IMR-90 (cell line): ENCODE data around the gene CIT. TPM values are rescaled to one million over a fixed set of nuclear protein-coding genes. Genes with fewer than 3 reads are reported as not detected.
A peak's percentile ranks its signal among the peaks of the same experiment; 100 is the strongest.

Source experiments
- ATAC-seq: fragments of 200-7000 bp; cut with Tn5 transposase; 2 replicates; pipeline ENCODE4 v1.9.1; 2020; ENCODE audit warnings: low read depth, mild to moderate bottlenecking, moderate library complexity
- BruUV-seq: library from RNA; stranded (reverse); fragments of 400-500 nt; replicated peaks from 2 replicates; lab custom pipeline; 2021; lab: Mats Ljungman, UMichigan
- CTCF ChIA-PET: fragments of 300-600 bp; formaldehyde crosslinking; extraction: SDS; loops from one replicate; lab custom pipeline; 2021; ENCODE audit warnings: antibody characterized with exemption; lab: Yijun Ruan, JAX
- POLR2A ChIA-PET: fragments of 300-600 bp; sonication (Branson Sonifier 250); formaldehyde crosslinking; loops from one replicate; lab custom pipeline; 2022; ENCODE audit warnings: antibody characterized with exemption; ENCODE audit not compliant: unreplicated experiment; lab: Charles Lee
- DNase-seq: peaks from one replicate; pipeline ENCODE4 v3.0.0; 2013
- H2AFZ ChIP-seq: replicated peaks from 2 replicates; pipeline ENCODE3; 2013; ENCODE audit warnings: low read length, mild to moderate bottlenecking; ENCODE audit not compliant: poor library complexity
- H2AK5ac ChIP-seq: 2 replicates; pipeline ENCODE4 v1.6.1; 2013; ENCODE audit warnings: low read depth, low read length, inconsistent platforms
- H2AK9ac ChIP-seq: replicated peaks from 2 replicates; pipeline ENCODE3; 2013; ENCODE audit warnings: mild to moderate bottlenecking, low read depth, low read length, moderate library complexity; ENCODE audit not compliant: poor library complexity
- H2BK120ac ChIP-seq: 2 replicates; pipeline ENCODE4 v1.6.1; 2013; ENCODE audit warnings: low read depth, low read length, inconsistent platforms
- H2BK15ac ChIP-seq: 3 replicates; pipeline ENCODE4 v1.6.1; 2013; ENCODE audit warnings: low read depth, low read length, inconsistent platforms
- H2BK20ac ChIP-seq: 2 replicates; pipeline ENCODE4 v1.6.1; 2013; ENCODE audit warnings: low read depth, mild to moderate bottlenecking, inconsistent platforms, low read length, moderate library complexity
- H2BK5ac ChIP-seq: 2 replicates; pipeline ENCODE4 v1.6.1; 2013; ENCODE audit warnings: mild to moderate bottlenecking, low read depth, low read length, inconsistent platforms; ENCODE audit not compliant: poor library complexity, severe bottlenecking
- H3K14ac ChIP-seq: replicated peaks from 2 replicates; pipeline ENCODE4 v1.6.1; 2013; ENCODE audit warnings: low read depth, low read length, inconsistent platforms
- H3K18ac ChIP-seq: 2 replicates; pipeline ENCODE4 v1.6.1; 2013; ENCODE audit warnings: low read depth, low read length, control low read depth
- H3K23ac ChIP-seq: 2 replicates; pipeline ENCODE4 v1.6.1; 2013; ENCODE audit warnings: low read depth, low read length, inconsistent platforms
- H3K27ac ChIP-seq: 2 replicates; pipeline ENCODE4 v1.5.1; 2013; ENCODE audit warnings: mild to moderate bottlenecking, control low read depth, low read length; ENCODE audit not compliant: insufficient read depth
- H3K27me3 ChIP-seq: 2 replicates; pipeline ENCODE4 v1.6.1; 2013; ENCODE audit warnings: low read length; ENCODE audit not compliant: control insufficient read depth, insufficient read depth
- H3K36me3 ChIP-seq: 2 replicates; pipeline ENCODE4 v1.6.1; 2013; ENCODE audit warnings: low read length, mixed read lengths; ENCODE audit not compliant: control insufficient read depth, insufficient read depth
- H3K4ac ChIP-seq: 2 replicates; pipeline ENCODE4 v1.6.1; 2013; ENCODE audit warnings: low read depth, low read length, inconsistent platforms
- H3K4me1 ChIP-seq: 2 replicates; pipeline ENCODE4 v1.6.1; 2013; ENCODE audit warnings: low read length, mixed read lengths; ENCODE audit not compliant: control insufficient read depth, insufficient read depth
- H3K4me2 ChIP-seq: 2 replicates; pipeline ENCODE4 v1.6.1; 2013; ENCODE audit warnings: low read depth, mild to moderate bottlenecking, control low read depth, low read length, moderate library complexity
- H3K4me3 ChIP-seq: 2 replicates; pipeline ENCODE4 v1.5.1; 2013; ENCODE audit warnings: low read depth, mild to moderate bottlenecking, control low read depth, low read length, moderate library complexity; ENCODE audit not compliant: insufficient read depth
- H3K56ac ChIP-seq: 2 replicates; pipeline ENCODE4 v1.6.1; 2013; ENCODE audit warnings: low read length, inconsistent platforms; ENCODE audit not compliant: insufficient read depth; ENCODE audit errors: extremely low read depth
- H3K79me1 ChIP-seq, 2 experiments: 2 replicates each; pipeline ENCODE4 v1.6.1; 2013; ENCODE audit warnings: low read length in 2 of 2, inconsistent platforms in 1 of 2, low read depth in 1 of 2
- H3K9ac ChIP-seq: 2 replicates; pipeline ENCODE4 v1.6.1; 2013; ENCODE audit warnings: low read depth, low read length, control low read depth
- H3K9me1 ChIP-seq: 2 replicates; pipeline ENCODE4 v1.6.1; 2013; ENCODE audit warnings: low read length, inconsistent platforms; ENCODE audit not compliant: insufficient read depth
- H3K9me3 ChIP-seq: 2 replicates; pipeline ENCODE4 v1.6.1; 2013; ENCODE audit warnings: low read length; ENCODE audit not compliant: control insufficient read depth, insufficient read depth
- H4K20me1 ChIP-seq: 2 replicates; pipeline ENCODE4 v1.6.1; 2013; ENCODE audit warnings: low read length, inconsistent platforms; ENCODE audit not compliant: insufficient read depth
- H4K5ac ChIP-seq: 2 replicates; pipeline ENCODE4 v1.6.1; 2013; ENCODE audit warnings: mild to moderate bottlenecking, low read depth, low read length, control low read depth
- H4K8ac ChIP-seq, 2 experiments: 2 replicates each; pipeline ENCODE4 v1.6.1; 2013; ENCODE audit warnings: low read depth in 2 of 2, low read length in 2 of 2, control low read depth in 1 of 2, inconsistent platforms in 1 of 2
- H4K91ac ChIP-seq: 2 replicates; pipeline ENCODE4 v1.6.1; 2013; ENCODE audit warnings: low read depth, low read length, inconsistent platforms; ENCODE audit not compliant: insufficient read depth
- BHLHE40 ChIP-seq: fragments of 150-350 bp; IDR thresholded peaks from 2 replicates; pipeline ENCODE4 v1.6.1; 2016; ENCODE audit warnings: mild to moderate bottlenecking, low read depth, low read length
- CEBPB ChIP-seq: IDR thresholded peaks from 2 replicates; pipeline ENCODE4 v1.6.1; 2012; ENCODE audit warnings: low read depth, low read length, improper control_type of control experiment
- CHD1 ChIP-seq: IDR thresholded peaks from 2 replicates; pipeline ENCODE4 v1.6.1; 2012; ENCODE audit warnings: low read depth, low read length, improper control_type of control experiment
- CTCF ChIP-seq: conservative IDR thresholded peaks from 2 replicates; pipeline ENCODE4 v1.5.1; 2012; ENCODE audit warnings: mild to moderate bottlenecking, low read depth, low read length, improper control_type of control experiment
- ELK1 ChIP-seq: fragments of 150-350 bp; IDR thresholded peaks from 2 replicates; pipeline ENCODE4 v1.6.1; 2016; ENCODE audit warnings: low read depth, mild to moderate bottlenecking, low read length, moderate library complexity, borderline replicate concordance
- FOS ChIP-seq: fragments of 150-350 bp; IDR thresholded peaks from 2 replicates; pipeline ENCODE4 v1.6.1; 2016; ENCODE audit warnings: low read depth, low read length
- MAFK ChIP-seq: IDR thresholded peaks from 2 replicates; pipeline ENCODE4 v1.6.1; 2012; ENCODE audit warnings: low read depth, low read length, improper control_type of control experiment
- MAZ ChIP-seq: IDR thresholded peaks from 2 replicates; pipeline ENCODE4 v1.6.1; 2012; ENCODE audit warnings: low read depth, mild to moderate bottlenecking, low read length, improper control_type of control experiment, moderate library complexity, borderline replicate concordance
- MXI1 ChIP-seq: IDR thresholded peaks from 2 replicates; pipeline ENCODE4 v1.6.1; 2012; ENCODE audit warnings: low read depth, mild to moderate bottlenecking, low read length, moderate library complexity, borderline replicate concordance
- NFE2L2 ChIP-seq: fragments of 150-350 bp; IDR thresholded peaks from 2 replicates; pipeline ENCODE4 v1.6.1; 2016; ENCODE audit warnings: low read depth, mild to moderate bottlenecking, low read length
- POLR2A ChIP-seq: IDR thresholded peaks from 2 replicates; pipeline ENCODE4 v1.6.1; 2012; ENCODE audit warnings: mild to moderate bottlenecking, low read depth, low read length
- RAD21 ChIP-seq: IDR thresholded peaks from 2 replicates; pipeline ENCODE4 v1.6.1; 2012; ENCODE audit warnings: low read length, improper control_type of control experiment
- RCOR1 ChIP-seq: IDR thresholded peaks from 2 replicates; pipeline ENCODE4 v1.6.1; 2012; ENCODE audit warnings: mild to moderate bottlenecking, low read length, improper control_type of control experiment; ENCODE audit not compliant: insufficient replicate concordance
- RFX5 ChIP-seq: IDR thresholded peaks from 2 replicates; pipeline ENCODE4 v1.8.0; 2012; ENCODE audit warnings: low read depth, mild to moderate bottlenecking, low read length, moderate library complexity
- SMC3 ChIP-seq: fragments of 150-350 bp; IDR thresholded peaks from 2 replicates; pipeline ENCODE4 v1.6.1; 2016; ENCODE audit warnings: low read depth, mild to moderate bottlenecking, antibody characterized with exemption, low read length, moderate library complexity
- USF2 ChIP-seq: fragments of 150-350 bp; IDR thresholded peaks from 2 replicates; pipeline ENCODE4 v1.6.1; 2017; ENCODE audit warnings: mild to moderate bottlenecking, antibody characterized with exemption, low read length, low read depth
- WGBS, 2 experiments: methylation state at CpG; one replicate each; pipeline versions ENCODE4 v1.1.5 to v1.1.7; 2013; ENCODE audit warnings: missing lambda C conversion rate in 2 of 2; ENCODE audit not compliant: insufficient read length in 1 of 2; ENCODE audit errors: extremely low coverage in 2 of 2; 5-methylcytosine and 5-hydroxymethylcytosine counted together
- dilution Hi-C: fragments of 300-500 bp; cut with HindIII; formaldehyde crosslinking; loops from one replicate; pipeline ENCODE4 v1.14.3; 2018; ENCODE audit warnings: low sequenced_read_pairs; ENCODE audit not compliant: unreplicated experiment
- in situ Hi-C: fragments of 300-500 bp; cut with MboI; formaldehyde crosslinking; loops from 3 replicates; pipeline ENCODE4 v1.14.3; 2019; ENCODE audit warnings: low sequenced_read_pairs, inconsistent platforms, mixed read lengths
- intact Hi-C: fragments of 100-400 bp; cut with micrococcal nuclease; formaldehyde crosslinking; loops from 2 replicates; pipeline ENCODE4 v1.10.0; 2022
- polyA plus RNA-seq, 3 experiments: library from polyadenylated mRNA; depleted of rRNA; stranded (reverse); fragments of >200 nt; gene quantifications; 2 replicates each; pipeline ENCODE4 v1.2.3, GENCODE V29; 2012; ENCODE audit warnings: low replicate concordance in 1 of 3
- total RNA-seq: library from RNA; depleted of rRNA; stranded (reverse); fragments of >200 nt; gene quantifications from 2 replicates; pipeline ENCODE4 v1.2.3, GENCODE V29; 2012

Gene CIT
- total and polyA plus RNA-seq, 2 of the 4 experiments (the other 2 are of a cell fraction), result 13.1 to 21.0 TPM

- Histone ChIP-seq H4K5ac (no peak overlapping the region), H3K9me1 (peaks cover 3% of the 10 kb centered on the region; the same call in 1 of the 2 replicates), H3K4ac (no peak overlapping the region), H3K9ac (no peak overlapping the region), H4K8ac (no peak overlapping the region), H3K4me3 (no peak overlapping the region), H2BK5ac (no peak overlapping the region), H3K9me3 (no peaks in the 10 kb centered on the region), H3K14ac (no peak overlapping the region), H3K4me1 (peaks cover 2% of the 10 kb centered on the region; the same call in 1 of the 2 replicates), H2BK20ac (no peak overlapping the region), H3K18ac (no peak overlapping the region), H3K4me2 (no peak overlapping the region), H3K23ac (no peak overlapping the region), H4K20me1 (no peaks in the 10 kb centered on the region), H3K79me1 (no peaks in the 10 kb centered on the region), H3K56ac (no peak overlapping the region), H4K91ac (no peak overlapping the region), H2AK5ac (no peak overlapping the region), H2BK15ac (no peak overlapping the region), H2AFZ (no peak overlapping the region), H3K27me3 (no peaks in the 10 kb centered on the region), H2BK120ac (no peak overlapping the region), H3K36me3 (peaks cover 11% of the 10 kb centered on the region), H3K27ac (no peak overlapping the region), H2AK9ac (no peak overlapping the region)
- ChIA-PET CTCF (interaction anchor here (1.4 to 1.5 kb wide), 2 partner anchors 9 to 22 kb away, joined by 3 to 8 read pairs; no protein-coding TSS in a partner anchor), POLR2A (no interaction called here)
- dilution Hi-C loops (no loop called here), in situ Hi-C loops (no loop called here), intact Hi-C loops (no loop called here)
- WGBS, 2 experiments, result no CpG with 5 or more reads among the region's 4 CpGs
- no peak; the same call in 1 of the 2 replicates for ATAC-seq
- DNase-seq, result peak; percentile 55
- no peak for TF ChIP-seq NFE2L2
- no peak for TF ChIP-seq RAD21
- no peak for TF ChIP-seq FOS
- TF ChIP-seq RCOR1, result no peak
- TF ChIP-seq SMC3, result no peak
- TF ChIP-seq CTCF, result no peak
- TF ChIP-seq MXI1, result no peak
- no peak for TF ChIP-seq USF2
- TF ChIP-seq CEBPB, result no peak
- TF ChIP-seq BHLHE40, result no peak
- TF ChIP-seq CHD1, result no peak
- TF ChIP-seq RFX5, result no peak
- TF ChIP-seq ELK1, result no peak
- no peak for TF ChIP-seq POLR2A
- TF ChIP-seq MAFK, result no peak
- no peak for TF ChIP-seq MAZ
- BruUV-seq, result no TSS peak
Observed at GRCh38 chr12:119772431-119772830, 104.7 kb downstream of the CIT start.
